ENCODE data around the gene RPL34.

GRCh38 chr4:108624263-108625056 is 4.1 kb downstream of the RPL34 start:
- TF ChIP-seq, protein P1, sequence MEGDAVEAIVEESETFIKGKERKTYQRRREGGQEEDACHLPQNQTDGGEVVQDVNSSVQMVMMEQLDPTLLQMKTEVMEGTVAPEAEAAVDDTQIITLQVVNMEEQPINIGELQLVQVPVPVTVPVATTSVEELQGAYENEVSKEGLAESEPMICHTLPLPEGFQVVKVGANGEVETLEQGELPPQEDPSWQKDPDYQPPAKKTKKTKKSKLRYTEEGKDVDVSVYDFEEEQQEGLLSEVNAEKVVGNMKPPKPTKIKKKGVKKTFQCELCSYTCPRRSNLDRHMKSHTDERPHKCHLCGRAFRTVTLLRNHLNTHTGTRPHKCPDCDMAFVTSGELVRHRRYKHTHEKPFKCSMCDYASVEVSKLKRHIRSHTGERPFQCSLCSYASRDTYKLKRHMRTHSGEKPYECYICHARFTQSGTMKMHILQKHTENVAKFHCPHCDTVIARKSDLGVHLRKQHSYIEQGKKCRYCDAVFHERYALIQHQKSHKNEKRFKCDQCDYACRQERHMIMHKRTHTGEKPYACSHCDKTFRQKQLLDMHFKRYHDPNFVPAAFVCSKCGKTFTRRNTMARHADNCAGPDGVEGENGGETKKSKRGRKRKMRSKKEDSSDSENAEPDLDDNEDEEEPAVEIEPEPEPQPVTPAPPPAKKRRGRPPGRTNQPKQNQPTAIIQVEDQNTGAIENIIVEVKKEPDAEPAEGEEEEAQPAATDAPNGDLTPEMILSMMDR (IDR thresholded peaks at IDR 0.05), result no peak
- no peak for TF ChIP-seq POLR2A (IDR thresholded peaks at IDR 0.05)
